Fibroblast of skin of right biceps (primary cell): ENCODE results near the gene GRIK1.

Source experiments
- DNase-seq: peaks from one replicate; pipeline ENCODE4 v3.0.0-alpha.2; 2013

The GRIK1 gene

GRCh38 chr21:29826386-29826785 is 113.4 kb downstream of the GRIK1 start:
- no peak for DNase-seq

GRCh38 chr21:29825936-29826335 is 113.9 kb downstream of the GRIK1 start:
- no peak for DNase-seq

- no peak for DNase-seq
Observed at GRCh38 chr21:29825345-29825744, 114.5 kb downstream of the GRIK1 start.

GRCh38 chr21:29822064-29822463 is 117.7 kb downstream of the GRIK1 start:
- no peak for DNase-seq

- DNase-seq, result no peak
Observed at GRCh38 chr21:29821230-29821629, 118.6 kb downstream of the GRIK1 start.

GRCh38 chr21:29819675-29820326 is 120.0 kb downstream of the GRIK1 start:
- no peak for DNase-seq

GRCh38 chr21:29818383-29818921 is 121.3 kb downstream of the GRIK1 start:
- no peak for DNase-seq

- DNase-seq, result no peak
Observed at GRCh38 chr21:29817450-29817849, 122.3 kb downstream of the GRIK1 start.

GRCh38 chr21:29812947-29813346 is 126.8 kb downstream of the GRIK1 start:
- no peak for DNase-seq

- DNase-seq, result no peak
Observed at GRCh38 chr21:29810871-29811270, 128.9 kb downstream of the GRIK1 start.

GRCh38 chr21:29808153-29808552 is 131.6 kb downstream of the GRIK1 start:
- no peak for DNase-seq

- no peak for DNase-seq
Observed at GRCh38 chr21:29805105-29805504, 134.7 kb downstream of the GRIK1 start.

GRCh38 chr21:29803191-29803590 is 136.6 kb downstream of the GRIK1 start:
- DNase-seq, result no peak

GRCh38 chr21:29801122-29801521 is 138.7 kb downstream of the GRIK1 start:
- DNase-seq, result no peak

- DNase-seq, result no peak
Observed at GRCh38 chr21:29800056-29800455, 139.7 kb downstream of the GRIK1 start.

- DNase-seq, result no peak
Observed at GRCh38 chr21:29798840-29799239, 141.0 kb downstream of the GRIK1 start.

GRCh38 chr21:29797155-29797554 is 142.6 kb downstream of the GRIK1 start:
- no peak for DNase-seq

GRCh38 chr21:29793712-29794111 is 146.1 kb downstream of the GRIK1 start:
- no peak for DNase-seq

GRCh38 chr21:29789393-29789792 is 150.4 kb downstream of the GRIK1 start:
- DNase-seq, result no peak

- no peak for DNase-seq
Observed at GRCh38 chr21:29788752-29789151, 151.0 kb downstream of the GRIK1 start.

- DNase-seq, result no peak
Observed at GRCh38 chr21:29787361-29787909, 152.4 kb downstream of the GRIK1 start.

- DNase-seq, result no peak
Observed at GRCh38 chr21:29786496-29787360, 153.1 kb downstream of the GRIK1 start.

- DNase-seq, result no peak
Observed at GRCh38 chr21:29777160-29777559, 162.6 kb downstream of the GRIK1 start.

- no peak for DNase-seq
Observed at GRCh38 chr21:29775462-29775861, 164.3 kb downstream of the GRIK1 start.
